ENCODE data around the gene KDM4E. TPM values are rescaled to one million over a fixed set of nuclear protein-coding genes. Genes with fewer than 3 reads are reported as not detected.

Gene KDM4E
- total RNA-seq, 4 donors from 2014 or later = not detected

DNA sequence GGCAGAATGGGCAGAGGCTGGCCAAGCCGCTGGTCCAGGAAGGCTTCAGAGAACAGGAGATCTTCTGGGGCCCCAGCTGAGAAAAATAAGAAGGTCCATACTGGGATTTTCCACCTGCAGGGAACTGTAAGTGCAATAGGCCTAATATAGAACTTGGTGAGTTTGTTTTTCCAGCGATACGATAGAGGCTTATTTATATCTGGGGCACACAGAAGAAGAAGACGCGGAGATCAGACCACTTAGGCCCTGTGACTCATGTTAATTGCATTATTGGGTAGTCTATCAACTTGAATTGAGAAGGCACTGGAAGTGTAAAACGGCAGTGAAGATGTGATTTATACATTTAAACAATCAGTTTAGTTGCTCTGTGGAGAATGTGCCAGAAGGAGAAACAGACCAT is 34.0 kb downstream of the KDM4E start:
- intact Hi-C loops (cut with DNase I; ENCODE audit: low total_unique reads) (no loop called here), in situ Hi-C loops (cut with MboI; ENCODE audit: low pct_ligation_motif_present in 1 of 4, low pct_unique_long_range_greater_than_20kb in 1 of 4, low sequenced_read_pairs in 3 of 4) (no loop called here)
- H3K4me3 ChIP-seq = no peak overlapping the region
- 84% methylated on average over 5 to 6 of the region's 6 CpGs for WGBS, 2 donors (ENCODE audit: low coverage in 1 of 2)
- H3K27ac ChIP-seq = no peak overlapping the region
- H3K4me1 ChIP-seq = no peaks in the 10 kb centered on the region
- TF ChIP-seq EP300 (IDR thresholded peaks at IDR 0.05; ENCODE audit: low read depth) (no peak), POLR2AphosphoS5 (IDR thresholded peaks at IDR 0.05) (no peak), POLR2A (IDR thresholded peaks at IDR 0.05) (no peak)
- TF ChIP-seq, protein P1, sequence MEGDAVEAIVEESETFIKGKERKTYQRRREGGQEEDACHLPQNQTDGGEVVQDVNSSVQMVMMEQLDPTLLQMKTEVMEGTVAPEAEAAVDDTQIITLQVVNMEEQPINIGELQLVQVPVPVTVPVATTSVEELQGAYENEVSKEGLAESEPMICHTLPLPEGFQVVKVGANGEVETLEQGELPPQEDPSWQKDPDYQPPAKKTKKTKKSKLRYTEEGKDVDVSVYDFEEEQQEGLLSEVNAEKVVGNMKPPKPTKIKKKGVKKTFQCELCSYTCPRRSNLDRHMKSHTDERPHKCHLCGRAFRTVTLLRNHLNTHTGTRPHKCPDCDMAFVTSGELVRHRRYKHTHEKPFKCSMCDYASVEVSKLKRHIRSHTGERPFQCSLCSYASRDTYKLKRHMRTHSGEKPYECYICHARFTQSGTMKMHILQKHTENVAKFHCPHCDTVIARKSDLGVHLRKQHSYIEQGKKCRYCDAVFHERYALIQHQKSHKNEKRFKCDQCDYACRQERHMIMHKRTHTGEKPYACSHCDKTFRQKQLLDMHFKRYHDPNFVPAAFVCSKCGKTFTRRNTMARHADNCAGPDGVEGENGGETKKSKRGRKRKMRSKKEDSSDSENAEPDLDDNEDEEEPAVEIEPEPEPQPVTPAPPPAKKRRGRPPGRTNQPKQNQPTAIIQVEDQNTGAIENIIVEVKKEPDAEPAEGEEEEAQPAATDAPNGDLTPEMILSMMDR (IDR thresholded peaks at IDR 0.05) = no peak
- H3K27me3 ChIP-seq = no peaks in the 10 kb centered on the region
- DNase-seq = no peak
- H3K36me3 ChIP-seq = no peaks in the 10 kb centered on the region
- H3K9me3 ChIP-seq = no peaks in the 10 kb centered on the region

DNA sequence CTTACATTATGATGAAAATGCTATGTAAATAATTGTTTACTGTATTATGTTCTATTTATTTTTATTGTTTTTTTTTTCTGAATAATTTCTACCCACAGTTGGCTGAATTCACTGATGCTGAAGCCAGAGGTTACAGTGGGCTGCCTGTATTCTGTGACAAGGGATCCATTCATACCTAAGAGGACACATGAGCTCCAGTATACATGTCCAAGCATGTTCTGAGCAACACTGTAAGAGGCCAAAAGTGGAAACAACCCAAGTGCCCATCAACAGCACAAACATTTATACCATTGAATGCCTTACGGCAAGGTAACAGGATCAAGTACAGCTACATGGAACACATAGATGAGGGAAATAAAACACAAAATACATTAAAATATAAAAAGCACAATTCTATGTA is 40.3 kb downstream of the KDM4E start:
- Histone ChIP-seq H3K36me3 (no peaks in the 10 kb centered on the region), H3K4me3 (no peak overlapping the region), H3K27ac (no peak overlapping the region), H3K4me1 (peaks cover 3 to 17% (median 15%) of the 10 kb centered on the region in 4 donors), H3K27me3 (no peaks in the 10 kb centered on the region), H3K9me3 (no peaks in the 10 kb centered on the region)
- in situ Hi-C loops (cut with MboI; ENCODE audit: low pct_ligation_motif_present in 1 of 4, low pct_unique_long_range_greater_than_20kb in 1 of 4, low sequenced_read_pairs in 3 of 4) (loop anchor here in 2 of 4 donors (10.0 kb wide), 3 partner anchors 79 to 639 kb away; partner anchors contain the start of genes CWC15 (in 2 of the 2) and KDM4D (in 2 of the 2)), intact Hi-C loops (cut with DNase I; ENCODE audit: low total_unique reads) (no loop called here)
- WGBS, 2 donors (ENCODE audit: low coverage in 1 of 2) = 90 to 97% methylated on average over 1 of the region's 1 CpG
- no peak for DNase-seq
- TF ChIP-seq POLR2AphosphoS5 (IDR thresholded peaks at IDR 0.05) (no peak), EP300 (IDR thresholded peaks at IDR 0.05; ENCODE audit: low read depth) (no peak), POLR2A (IDR thresholded peaks at IDR 0.05) (no peak)
- TF ChIP-seq, protein P1 (IDR thresholded peaks at IDR 0.05) = no peak

DNA sequence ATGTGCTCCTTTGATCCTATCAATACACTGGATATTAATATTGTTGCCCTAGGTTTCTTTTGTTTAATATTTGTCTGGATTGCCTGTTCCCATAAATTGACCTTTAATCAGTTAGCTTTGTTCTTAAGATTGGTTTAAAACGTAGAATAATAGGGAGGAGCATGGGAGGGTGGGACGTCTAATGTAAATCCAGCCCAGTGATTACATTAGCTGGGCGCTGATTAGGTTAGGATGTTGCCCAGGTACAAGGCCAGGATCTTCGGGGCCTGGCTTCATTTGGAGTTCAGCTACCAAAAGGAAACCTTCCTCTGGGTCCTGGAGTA is 41.6 kb downstream of the KDM4E start, which contains the start of gene SRSF8:
SRSF8 (plus strand) TSS at position 204 of the 323 bp plus-strand sequence. CDS start 308 bp downstream, outside the sequence.
- TF ChIP-seq EP300 (IDR thresholded peaks at IDR 0.05; ENCODE audit: low read depth) = no peak
- TF ChIP-seq, protein P1 (IDR thresholded peaks at IDR 0.05) = no peak
- TF ChIP-seq POLR2AphosphoS5 (IDR thresholded peaks at IDR 0.05) = no peak
- TF ChIP-seq POLR2A (IDR thresholded peaks at IDR 0.05) = no peak
- Histone ChIP-seq H3K27ac (peak within 1 kb of the TSS; percentile 94 to 99 (median 98)), H3K4me3 (peak within 1 kb of the TSS; percentile 58 to 85 (median 78)), H3K27me3 (no peaks in the 10 kb centered on the region), H3K4me1 (peaks cover 3 to 17% (median 15%) of the 10 kb centered on the region in 4 donors), H3K36me3 (no peaks in the 10 kb centered on the region), H3K9me3 (no peaks in the 10 kb centered on the region)
- intact Hi-C loops (cut with DNase I; ENCODE audit: low total_unique reads) (no loop called here), in situ Hi-C loops (cut with MboI; ENCODE audit: low pct_ligation_motif_present in 1 of 4, low pct_unique_long_range_greater_than_20kb in 1 of 4, low sequenced_read_pairs in 3 of 4) (loop anchor here in 2 of 4 donors (10.0 kb wide), 3 partner anchors 78 to 638 kb away; partner anchors contain the start of genes CWC15 (in 2 of the 2) and KDM4D (in 2 of the 2))
- no peak for DNase-seq
- WGBS, 2 donors (ENCODE audit: low coverage in 1 of 2) = 0% methylated on average over 4 of the region's 4 CpGs

DNA sequence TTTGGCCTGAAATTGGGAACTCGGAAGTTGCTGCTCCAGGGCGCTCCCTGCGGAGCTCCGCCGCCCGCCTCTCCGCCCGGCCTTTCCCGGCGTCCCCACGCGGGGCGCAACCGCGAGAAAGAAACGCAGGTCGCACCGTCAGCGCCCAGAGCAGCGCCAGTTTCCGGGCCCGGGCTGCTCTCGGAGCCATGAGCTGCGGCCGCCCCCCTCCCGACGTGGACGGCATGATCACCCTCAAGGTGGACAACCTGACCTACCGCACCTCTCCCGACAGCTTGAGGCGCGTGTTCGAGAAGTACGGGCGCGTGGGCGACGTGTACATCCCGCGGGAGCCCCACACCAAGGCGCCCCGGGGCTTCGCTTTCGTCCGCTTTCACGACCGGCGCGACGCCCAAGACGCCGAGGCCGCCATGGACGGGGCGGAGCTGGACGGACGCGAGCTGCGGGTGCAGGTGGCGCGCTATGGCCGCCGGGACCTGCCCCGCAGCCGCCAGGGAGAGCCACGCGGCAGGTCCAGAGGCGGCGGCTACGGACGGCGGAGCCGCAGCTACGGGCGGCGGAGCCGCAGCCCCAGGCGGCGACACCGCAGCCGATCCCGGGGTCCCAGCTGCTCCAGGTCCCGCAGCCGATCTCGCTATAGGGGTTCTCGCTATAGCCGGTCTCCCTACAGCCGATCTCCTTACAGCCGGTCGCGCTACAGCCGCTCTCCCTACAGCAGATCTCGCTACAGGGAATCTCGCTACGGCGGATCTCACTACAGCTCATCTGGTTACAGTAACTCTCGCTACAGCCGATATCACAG is 42.2 kb downstream of the KDM4E start:
- no peaks in the 10 kb centered on the region for H3K36me3 ChIP-seq
- peaks cover 3 to 17% (median 15%) of the 10 kb centered on the region in 4 donors for H3K4me1 ChIP-seq
- H3K4me3 ChIP-seq = peak overlapping the region; percentile 58 to 85 (median 78)
- DNase-seq = peak; percentile 85
- in situ Hi-C loops (cut with MboI; ENCODE audit: low pct_ligation_motif_present in 1 of 4, low pct_unique_long_range_greater_than_20kb in 1 of 4, low sequenced_read_pairs in 3 of 4) = loop anchor here in 2 of 4 donors (10.0 kb wide), 3 partner anchors 78 to 638 kb away; partner anchors contain the start of genes CWC15 (in 2 of the 2) and KDM4D (in 2 of the 2)
- intact Hi-C loops (cut with DNase I; ENCODE audit: low total_unique reads) = no loop called here
- 0% methylated on average over 1 to 59 of the region's 98 CpGs for WGBS, 2 donors (ENCODE audit: low coverage in 1 of 2)
- H3K9me3 ChIP-seq = no peaks in the 10 kb centered on the region
- TF ChIP-seq EP300 (IDR thresholded peaks at IDR 0.05; ENCODE audit: low read depth) (no peak), POLR2AphosphoS5 (IDR thresholded peaks at IDR 0.05) (peak; percentile 61 to 88 (median 79)), POLR2A (IDR thresholded peaks at IDR 0.05) (peak; percentile 84)
- TF ChIP-seq, protein P1 (IDR thresholded peaks at IDR 0.05) = peak; percentile 54 to 77 (median 64)
- peak overlapping the region; percentile 94 to 99 (median 98) for H3K27ac ChIP-seq
- no peaks in the 10 kb centered on the region for H3K27me3 ChIP-seq

Measured in transverse colon (tissue), 4 donors.